Hepatocyte (in vitro differentiated cells): ENCODE measurements around the gene PRDM10. TPM values are rescaled to one million over a fixed set of nuclear protein-coding genes. Genes with fewer than 3 reads are reported as not detected.

Source experiments
- DNase-seq: peaks from one replicate; pipeline ENCODE4 v3.0.0-alpha.2; 2016; ENCODE audit warnings: low spot score
- H2AFZ ChIP-seq: fragments of 200-600 bp; sonication (generic); 2 replicates; pipeline ENCODE4 v1.6.0; 2016; ENCODE audit warnings: antibody characterized with exemption, mild to moderate bottlenecking
- H3K27ac ChIP-seq: fragments of 200-600 bp; sonication (generic); 2 replicates; pipeline ENCODE4 v1.5.1; 2016; ENCODE audit warnings: mild to moderate bottlenecking
- H3K27me3 ChIP-seq: fragments of 200-600 bp; sonication (generic); 2 replicates; pipeline ENCODE4 v1.6.1; 2016
- H3K36me3 ChIP-seq: fragments of 200-600 bp; sonication (generic); replicated peaks from 2 replicates; pipeline ENCODE4 v1.5.1; 2016; ENCODE audit warnings: low read depth; ENCODE audit not compliant: insufficient read depth
- H3K4me1 ChIP-seq: fragments of 200-600 bp; sonication (generic); 2 replicates; pipeline ENCODE4 v1.5.1; 2016; ENCODE audit warnings: mild to moderate bottlenecking, moderate library complexity; ENCODE audit not compliant: insufficient read depth
- H3K4me2 ChIP-seq: fragments of 200-600 bp; sonication (generic); 2 replicates; pipeline ENCODE4 v1.6.0; 2016
- H3K4me3 ChIP-seq: fragments of 200-600 bp; sonication (generic); 2 replicates; pipeline ENCODE4 v1.5.1; 2016; ENCODE audit warnings: mild to moderate bottlenecking
- H3K79me2 ChIP-seq: fragments of 200-600 bp; sonication (generic); 2 replicates; pipeline ENCODE4 v1.6.0; 2017; ENCODE audit warnings: mild to moderate bottlenecking
- H3K9me2 ChIP-seq: fragments of 200-600 bp; sonication (generic); replicated peaks from 2 replicates; pipeline ENCODE4 v1.6.0; 2017; ENCODE audit warnings: mild to moderate bottlenecking; ENCODE audit not compliant: insufficient read depth
- H3K9me3 ChIP-seq: fragments of 200-600 bp; sonication (generic); 2 replicates; pipeline ENCODE4 v1.5.1; 2016; ENCODE audit warnings: low read depth, mild to moderate bottlenecking
- H4K20me1 ChIP-seq: fragments of 200-600 bp; sonication (generic); 2 replicates; pipeline ENCODE4 v1.6.0; 2016; ENCODE audit warnings: mild to moderate bottlenecking; ENCODE audit not compliant: insufficient read depth, poor library complexity, severe bottlenecking
- EZH2 ChIP-seq: fragments of 200-600 bp; sonication (generic); IDR thresholded peaks from 2 replicates; pipeline ENCODE4 v1.6.1; 2016; ENCODE audit warnings: antibody characterized with exemption, mild to moderate bottlenecking, borderline replicate concordance
- EZH2phosphoT487 ChIP-seq: fragments of 200-600 bp; sonication (generic); IDR thresholded peaks from one replicate; pipeline ENCODE4 v1.6.1; 2018; ENCODE audit warnings: antibody characterized with exemption, mild to moderate bottlenecking, low read depth, moderate library complexity; ENCODE audit not compliant: unreplicated experiment, severe bottlenecking
- WGBS: methylation state at CpG from one replicate; pipeline ENCODE4 v1.1.6; 2016; ENCODE audit warnings: low lambda C conversion rate; ENCODE audit errors: missing lambda C conversion rate; 5-methylcytosine and 5-hydroxymethylcytosine counted together
- polyA plus RNA-seq: library from polyadenylated mRNA; unstranded; fragments of >200 nt; fragmentation: Nextera tagmentation; extraction: Ambion mirVana; gene quantifications from 2 replicates; pipeline ENCODE4 v1.2.1, GENCODE V29; 2016
- total RNA-seq: library from RNA; depleted of rRNA; stranded (reverse); fragments of >200 nt; gene quantifications from 2 replicates; pipeline ENCODE4 v1.2.3, GENCODE V29; 2014
- TF ChIP-seq, protein P1 (sequence below): fragments of 200-600 bp; sonication (generic); IDR thresholded peaks from 2 replicates; pipeline ENCODE4 v1.5.1; 2016; ENCODE audit warnings: antibody characterized with exemption, mild to moderate bottlenecking; ENCODE audit not compliant: poor library complexity

Gene PRDM10
- total and polyA plus RNA-seq, 2 experiments from 2014 or later = 3.8 to 7.1 TPM

- no peaks in the 10 kb centered on the region for H3K9me2 ChIP-seq
Measured at GRCh38 chr11:130042093-130042591, 39.5 kb upstream of the PRDM10 start.

GRCh38 chr11:130040281-130040940 lies 37.8 kb upstream of the PRDM10 start:
- no peaks in the 10 kb centered on the region for H4K20me1 ChIP-seq
- no peaks in the 10 kb centered on the region for H3K36me3 ChIP-seq
- no peaks in the 10 kb centered on the region for H3K27me3 ChIP-seq
- no peak overlapping the region for H3K4me3 ChIP-seq
- no peaks in the 10 kb centered on the region for H3K79me2 ChIP-seq
- H3K9me3 ChIP-seq = no peaks in the 10 kb centered on the region
- 98% methylated on average over 49 of the region's 49 CpGs for WGBS
- TF ChIP-seq EZH2 (no peak), EZH2phosphoT487 (no peak)
- TF ChIP-seq, protein P1, sequence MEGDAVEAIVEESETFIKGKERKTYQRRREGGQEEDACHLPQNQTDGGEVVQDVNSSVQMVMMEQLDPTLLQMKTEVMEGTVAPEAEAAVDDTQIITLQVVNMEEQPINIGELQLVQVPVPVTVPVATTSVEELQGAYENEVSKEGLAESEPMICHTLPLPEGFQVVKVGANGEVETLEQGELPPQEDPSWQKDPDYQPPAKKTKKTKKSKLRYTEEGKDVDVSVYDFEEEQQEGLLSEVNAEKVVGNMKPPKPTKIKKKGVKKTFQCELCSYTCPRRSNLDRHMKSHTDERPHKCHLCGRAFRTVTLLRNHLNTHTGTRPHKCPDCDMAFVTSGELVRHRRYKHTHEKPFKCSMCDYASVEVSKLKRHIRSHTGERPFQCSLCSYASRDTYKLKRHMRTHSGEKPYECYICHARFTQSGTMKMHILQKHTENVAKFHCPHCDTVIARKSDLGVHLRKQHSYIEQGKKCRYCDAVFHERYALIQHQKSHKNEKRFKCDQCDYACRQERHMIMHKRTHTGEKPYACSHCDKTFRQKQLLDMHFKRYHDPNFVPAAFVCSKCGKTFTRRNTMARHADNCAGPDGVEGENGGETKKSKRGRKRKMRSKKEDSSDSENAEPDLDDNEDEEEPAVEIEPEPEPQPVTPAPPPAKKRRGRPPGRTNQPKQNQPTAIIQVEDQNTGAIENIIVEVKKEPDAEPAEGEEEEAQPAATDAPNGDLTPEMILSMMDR = no peak
- no peak for DNase-seq
- H2AFZ ChIP-seq = no peak overlapping the region
- H3K9me2 ChIP-seq = no peaks in the 10 kb centered on the region
- H3K27ac ChIP-seq = no peak overlapping the region
- H3K4me2 ChIP-seq = no peak overlapping the region
- no peaks in the 10 kb centered on the region for H3K4me1 ChIP-seq

More at GRCh38 chr11:130042093-130042591, 39.5 kb upstream of the PRDM10 start:
- no peak overlapping the region for H3K27ac ChIP-seq
- no peak overlapping the region for H2AFZ ChIP-seq
- TF ChIP-seq, protein P1 = no peak
- TF ChIP-seq EZH2 (no peak), EZH2phosphoT487 (no peak)
- H3K36me3 ChIP-seq = no peaks in the 10 kb centered on the region
- 85% methylated on average over 16 of the region's 16 CpGs for WGBS
- H3K4me2 ChIP-seq = no peak overlapping the region
- DNase-seq = no peak
- no peaks in the 10 kb centered on the region for H3K9me3 ChIP-seq
- H4K20me1 ChIP-seq = no peaks in the 10 kb centered on the region
- no peaks in the 10 kb centered on the region for H3K27me3 ChIP-seq
- H3K4me1 ChIP-seq = no peaks in the 10 kb centered on the region
- no peak overlapping the region for H3K4me3 ChIP-seq
- H3K79me2 ChIP-seq = no peaks in the 10 kb centered on the region

DNA sequence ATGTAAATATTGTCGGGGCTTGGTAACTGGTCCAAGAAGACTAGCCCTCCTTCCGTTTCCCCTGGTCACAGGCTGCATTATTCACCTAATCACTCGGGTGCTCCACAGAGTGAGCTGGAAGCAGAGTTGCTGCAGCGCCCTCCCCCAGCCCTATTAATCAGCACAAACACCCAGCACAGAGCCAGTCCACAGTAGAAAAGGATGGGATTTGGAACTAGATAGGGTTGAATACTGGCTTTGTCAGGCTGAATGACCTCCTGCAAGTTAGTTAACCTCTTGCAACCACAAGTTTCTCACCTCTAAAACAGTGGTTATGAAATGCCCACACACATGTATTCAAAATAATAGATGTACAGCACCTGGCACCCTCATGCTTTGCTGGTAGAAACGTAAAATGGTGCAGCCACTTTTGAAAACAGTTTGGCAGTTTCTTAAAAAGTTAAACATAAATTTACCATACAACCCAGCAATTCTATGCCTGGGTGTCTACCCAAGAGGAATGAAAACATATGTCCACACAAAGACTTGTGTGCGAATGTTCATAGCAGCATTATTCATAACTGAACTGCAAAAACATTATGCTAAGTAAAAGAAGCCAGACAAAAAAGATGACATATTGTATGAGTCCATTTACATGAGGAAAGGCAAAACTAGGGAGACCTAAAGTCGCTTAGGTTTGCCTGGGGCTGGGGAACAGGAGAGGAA lies 35.4 kb upstream of the PRDM10 start:
- Histone ChIP-seq H4K20me1 (no peaks in the 10 kb centered on the region), H3K27ac (peak overlapping the region; percentile 63), H3K4me2 (peak overlapping the region; percentile 40), H2AFZ (no peak overlapping the region), H3K4me1 (no peaks in the 10 kb centered on the region), H3K9me2 (no peaks in the 10 kb centered on the region), H3K36me3 (no peaks in the 10 kb centered on the region), H3K27me3 (no peaks in the 10 kb centered on the region), H3K79me2 (no peaks in the 10 kb centered on the region), H3K9me3 (no peaks in the 10 kb centered on the region), H3K4me3 (no peak overlapping the region)
- no peak for DNase-seq
- 64% methylated on average over 7 of the region's 7 CpGs for WGBS
- TF ChIP-seq, protein P1 = no peak
- TF ChIP-seq EZH2 (no peak), EZH2phosphoT487 (no peak)
